NCI-H2196 treated with DMSO at 0.1 percent for 48 hours (cell line): Measurements from ENCODE around the gene PPP4R4.
A peak's percentile ranks its signal among the peaks of the same experiment; 100 is the strongest.

Source experiments
- DNase-seq: peaks from one replicate; lab custom pipeline; 2025; ENCODE audit not compliant: unreplicated experiment; lab: John Stamatoyannopoulos, UW

PPP4R4 gene, protein sequence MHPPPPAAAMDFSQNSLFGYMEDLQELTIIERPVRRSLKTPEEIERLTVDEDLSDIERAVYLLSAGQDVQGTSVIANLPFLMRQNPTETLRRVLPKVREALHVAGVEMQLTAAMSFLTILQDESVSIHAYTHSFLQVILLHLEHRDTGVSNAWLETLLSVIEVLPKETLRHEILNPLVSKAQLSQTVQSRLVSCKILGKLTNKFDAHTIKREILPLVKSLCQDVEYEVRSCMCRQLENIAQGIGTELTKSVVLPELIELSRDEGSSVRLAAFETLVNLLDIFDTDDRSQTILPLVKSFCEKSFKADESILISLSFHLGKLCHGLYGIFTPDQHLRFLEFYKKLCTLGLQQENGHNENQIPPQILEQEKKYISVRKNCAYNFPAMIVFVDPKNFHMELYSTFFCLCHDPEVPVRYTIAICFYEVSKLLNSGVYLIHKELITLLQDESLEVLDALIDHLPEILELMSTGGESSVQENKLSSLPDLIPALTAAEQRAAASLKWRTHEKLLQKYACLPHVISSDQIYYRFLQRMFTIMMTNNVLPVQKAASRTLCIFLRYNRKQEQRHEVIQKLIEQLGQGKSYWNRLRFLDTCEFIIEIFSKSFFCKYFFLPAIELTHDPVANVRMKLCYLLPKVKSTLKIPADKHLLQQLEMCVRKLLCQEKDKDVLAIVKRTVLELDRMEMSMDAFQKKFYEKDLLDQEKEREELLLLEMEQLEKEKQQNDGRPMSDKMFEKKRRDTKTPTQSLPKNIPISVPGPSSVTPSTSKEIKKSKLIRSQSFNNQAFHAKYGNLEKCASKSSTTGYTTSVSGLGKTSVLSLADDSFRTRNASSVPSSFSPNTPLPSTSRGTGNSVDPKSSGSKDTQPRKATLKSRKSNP

DNA sequence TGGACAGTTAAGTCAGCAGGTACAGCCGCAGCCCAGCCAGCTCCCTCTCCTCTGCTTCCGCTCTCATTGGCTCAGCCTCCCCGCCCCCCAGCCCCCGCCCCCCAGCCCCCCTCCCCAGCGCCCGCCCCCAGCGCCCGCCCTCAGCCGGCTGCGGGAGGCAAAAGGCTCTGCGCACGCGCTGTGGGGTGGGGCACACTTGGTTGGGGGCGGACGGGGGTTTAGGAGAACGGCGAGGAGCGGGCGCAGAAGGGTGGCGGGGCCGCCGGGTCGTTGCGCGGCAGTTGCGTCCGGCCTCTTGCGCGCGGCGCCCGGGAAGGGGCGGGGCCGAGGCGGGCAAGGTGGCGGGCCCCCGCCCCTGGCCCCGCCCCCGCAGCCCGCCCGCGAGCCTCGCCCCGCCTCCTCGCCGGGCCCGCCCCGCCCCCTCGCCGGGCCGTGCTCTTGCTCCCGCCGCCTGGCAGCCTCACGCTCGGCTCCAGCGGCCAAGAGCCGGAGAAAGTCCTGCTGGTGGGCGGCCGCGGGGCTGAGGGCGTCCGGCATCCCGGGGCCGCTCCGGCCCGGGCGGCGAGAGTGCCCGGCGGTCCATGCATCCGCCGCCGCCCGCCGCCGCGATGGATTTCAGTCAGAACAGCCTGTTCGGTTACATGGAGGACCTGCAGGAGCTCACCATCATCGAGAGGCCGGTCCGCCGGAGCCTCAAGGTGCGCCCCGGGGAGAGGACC is at the start of gene PPP4R4:
Gene PPP4R4 (plus strand): TSS at position 438 of the 719 bp plus-strand sequence. CDS start 144 bp downstream, at position 582.
- peak; percentile 67 for DNase-seq

DNA sequence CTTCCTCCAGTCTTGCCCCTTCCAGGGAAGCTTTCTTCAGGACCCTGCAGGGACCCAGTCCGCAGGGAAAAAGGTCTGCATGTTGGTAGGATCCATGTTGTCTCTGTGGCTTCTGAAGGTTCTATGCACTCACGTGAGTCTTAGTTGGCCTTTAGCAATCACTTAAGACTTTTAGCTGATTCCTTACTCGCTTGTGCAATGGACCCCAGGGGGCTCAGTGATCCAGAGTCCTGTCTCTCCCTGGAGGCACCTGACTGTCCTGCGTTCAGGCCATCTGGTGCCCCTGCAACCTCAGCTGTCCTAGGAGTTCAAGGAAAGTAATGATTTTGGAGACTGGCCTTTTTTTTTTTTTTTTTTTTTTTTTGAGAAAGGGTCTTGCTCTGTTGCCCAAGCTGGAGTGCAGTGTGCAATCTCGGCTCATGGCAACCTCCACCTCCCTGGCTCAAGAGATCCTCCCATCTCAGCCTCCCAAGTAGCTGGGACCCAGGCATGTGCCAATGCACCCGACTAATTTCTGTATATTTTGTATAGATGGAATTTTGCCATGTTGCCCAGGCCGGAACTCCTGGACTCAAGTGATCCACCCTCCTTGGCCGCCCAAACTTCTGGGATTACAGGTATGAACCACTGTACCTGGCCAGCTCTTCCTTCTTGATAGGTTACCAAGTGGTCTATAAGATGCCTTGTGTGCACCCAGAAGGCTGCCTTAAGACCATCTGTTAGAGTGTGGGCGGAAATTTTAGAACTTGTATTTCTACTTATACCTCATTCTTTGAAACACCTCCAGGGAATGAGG is 49.3 kb upstream of the PPP4R4 start:
- no peak for DNase-seq

DNA sequence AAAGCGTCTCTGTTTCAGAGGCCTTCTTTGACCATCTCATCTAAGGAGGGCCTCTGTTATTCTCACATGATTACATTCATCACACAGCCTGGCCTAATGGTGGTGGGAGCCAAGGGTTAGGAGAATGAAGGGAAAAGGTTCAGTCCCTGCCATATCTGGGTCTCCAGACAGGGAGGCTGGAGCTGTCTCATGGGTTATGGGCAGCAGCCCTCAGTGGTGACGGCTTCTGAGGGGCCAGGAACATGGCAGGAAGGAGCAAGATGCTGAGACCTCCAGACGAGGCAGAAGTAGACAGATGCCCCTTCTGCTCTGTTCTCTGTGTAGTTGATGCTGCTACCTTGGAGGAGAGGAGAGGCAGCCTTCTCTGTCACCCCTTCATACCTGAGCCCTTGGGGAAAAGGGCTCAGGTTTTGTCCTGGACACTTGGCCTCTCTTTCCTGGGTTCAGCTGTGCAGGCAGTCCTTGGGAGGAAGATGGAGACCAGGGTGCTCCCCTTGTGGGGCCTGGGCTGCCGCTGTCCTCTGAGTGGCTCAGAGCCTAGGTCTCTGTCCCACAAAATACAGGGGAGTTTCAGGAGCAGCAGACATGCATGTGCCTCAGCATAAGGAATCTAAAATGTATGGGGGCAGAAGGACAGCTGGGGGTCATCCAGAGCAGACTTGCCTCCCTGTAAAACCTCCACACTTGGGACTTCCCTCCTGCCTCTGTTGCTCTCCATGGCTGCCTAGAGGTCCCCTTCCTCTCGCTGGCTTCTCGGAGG is 48.3 kb upstream of the PPP4R4 start:
- DNase-seq, result no peak

DNA sequence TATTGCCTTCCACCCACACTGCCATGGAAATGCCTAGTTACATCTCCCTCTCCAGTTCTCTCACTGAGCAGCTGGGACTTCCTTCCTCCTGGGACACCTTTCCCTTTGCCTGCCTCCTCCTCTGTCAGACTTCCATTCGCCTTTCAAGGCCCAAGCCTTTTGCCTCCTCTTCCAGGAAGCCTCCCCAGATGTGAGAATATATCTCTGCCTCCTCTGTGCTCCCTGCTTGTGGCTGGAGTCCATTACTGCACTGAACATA is 47.8 kb upstream of the PPP4R4 start:
- DNase-seq, result no peak

DNA sequence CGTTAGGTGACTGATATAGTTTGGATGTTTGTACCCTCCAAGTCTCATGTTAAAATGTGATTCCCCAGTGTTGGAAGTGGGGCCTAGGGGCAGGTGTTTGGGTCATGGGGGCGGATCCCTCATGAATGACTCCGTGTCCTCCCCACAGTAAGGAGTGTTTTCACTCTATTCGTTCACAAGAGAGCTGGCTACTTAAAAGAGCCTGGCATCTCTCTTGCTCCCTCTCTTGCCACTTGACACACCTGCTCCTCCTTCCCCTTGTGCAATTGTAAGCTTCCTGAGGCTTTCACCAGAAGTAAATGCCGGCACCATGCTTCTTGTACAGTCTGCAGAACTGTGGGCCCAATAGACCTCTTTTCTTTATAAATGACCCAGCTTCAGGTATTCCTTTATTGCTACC is 47.3 kb upstream of the PPP4R4 start:
- DNase-seq, result no peak

DNA sequence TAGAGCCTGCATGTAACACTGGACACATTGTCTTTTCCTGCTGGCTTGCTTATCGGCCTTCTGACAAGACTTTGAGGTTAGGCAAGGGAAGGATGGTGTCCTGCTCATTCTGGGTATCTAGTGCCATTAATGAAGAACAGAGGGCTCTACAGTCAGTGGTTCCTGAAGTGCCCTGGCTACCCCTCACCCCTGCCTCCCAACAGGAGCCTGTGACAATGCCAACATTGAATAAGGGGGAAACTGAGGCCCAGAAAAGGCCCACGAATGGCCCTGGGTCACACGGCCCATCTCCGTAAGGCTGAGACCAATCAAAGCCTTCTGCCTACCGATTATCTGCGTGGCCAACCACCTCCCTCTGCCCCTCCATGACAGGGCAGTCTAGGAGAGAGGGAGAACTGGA is 46.8 kb upstream of the PPP4R4 start:
- DNase-seq, result no peak

DNA sequence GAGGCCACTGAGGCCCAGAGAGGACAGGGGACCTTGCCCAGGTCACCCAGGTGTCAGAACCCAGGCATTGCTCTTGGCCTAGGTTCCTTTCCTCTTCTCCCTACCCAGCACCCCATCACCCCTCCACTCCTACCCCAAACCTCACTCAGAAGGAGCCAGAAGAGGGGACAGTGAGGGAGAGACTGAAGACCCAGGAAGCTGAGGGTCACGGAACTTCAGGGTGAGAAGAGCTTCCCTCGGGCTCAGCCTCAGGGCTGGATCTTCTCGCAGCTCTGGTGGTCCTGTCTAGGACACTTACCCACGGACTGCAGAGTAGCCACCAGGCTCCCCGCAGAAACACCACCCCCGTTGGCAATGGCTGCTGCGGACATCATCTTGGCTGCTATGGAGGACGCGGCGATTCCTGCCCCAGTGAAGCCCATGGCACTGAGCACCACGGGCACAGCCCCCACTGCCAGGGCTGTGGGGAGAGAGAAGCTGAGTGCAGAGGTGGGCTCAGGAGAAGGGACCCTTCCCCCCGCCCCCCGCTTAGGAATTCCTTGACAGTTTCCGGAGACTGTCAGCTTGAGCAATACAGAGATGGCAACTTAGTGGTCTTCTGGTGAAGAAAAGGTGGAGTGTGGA is 45.8 kb upstream of the PPP4R4 start:
- DNase-seq, result no peak

DNA sequence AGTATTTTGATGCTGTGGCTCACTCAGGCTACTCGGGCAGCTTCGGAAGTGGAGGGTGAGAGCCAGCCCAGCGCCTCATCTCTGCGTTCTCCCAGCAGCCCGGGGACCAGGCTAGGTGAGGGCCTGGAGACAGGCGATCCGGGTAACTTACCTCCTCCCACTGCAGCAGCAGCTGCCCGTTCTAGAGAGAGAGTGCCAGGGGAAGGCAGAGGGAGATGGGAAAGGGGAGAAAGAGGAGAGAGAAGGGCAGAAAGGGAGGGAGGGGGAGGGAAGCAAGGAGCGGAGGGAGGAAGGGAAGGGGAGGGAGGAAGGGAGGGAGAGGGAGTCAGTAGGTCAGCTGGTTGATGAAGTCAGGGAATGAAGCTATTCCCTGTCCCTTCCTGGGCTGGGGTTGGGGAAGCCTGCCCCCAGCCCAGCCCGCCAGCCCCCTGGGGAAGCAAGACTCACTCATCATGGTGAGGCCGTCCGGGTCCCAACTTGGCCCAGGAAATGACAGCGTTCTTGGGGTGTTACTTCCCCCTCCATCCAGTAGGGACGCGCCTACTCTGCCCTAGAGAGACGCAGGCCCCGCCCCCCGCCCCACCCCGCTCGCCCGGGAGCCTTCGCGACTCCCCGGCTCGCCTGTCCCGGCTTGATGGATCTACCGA is 44.9 kb upstream of the PPP4R4 start, which contains the start of gene IFI27L2:
Gene IFI27L2 (minus strand): TSS at position 494 of the 647 bp plus-strand sequence. CDS start 40 bp downstream, at position 454.
- no peak for DNase-seq

DNA sequence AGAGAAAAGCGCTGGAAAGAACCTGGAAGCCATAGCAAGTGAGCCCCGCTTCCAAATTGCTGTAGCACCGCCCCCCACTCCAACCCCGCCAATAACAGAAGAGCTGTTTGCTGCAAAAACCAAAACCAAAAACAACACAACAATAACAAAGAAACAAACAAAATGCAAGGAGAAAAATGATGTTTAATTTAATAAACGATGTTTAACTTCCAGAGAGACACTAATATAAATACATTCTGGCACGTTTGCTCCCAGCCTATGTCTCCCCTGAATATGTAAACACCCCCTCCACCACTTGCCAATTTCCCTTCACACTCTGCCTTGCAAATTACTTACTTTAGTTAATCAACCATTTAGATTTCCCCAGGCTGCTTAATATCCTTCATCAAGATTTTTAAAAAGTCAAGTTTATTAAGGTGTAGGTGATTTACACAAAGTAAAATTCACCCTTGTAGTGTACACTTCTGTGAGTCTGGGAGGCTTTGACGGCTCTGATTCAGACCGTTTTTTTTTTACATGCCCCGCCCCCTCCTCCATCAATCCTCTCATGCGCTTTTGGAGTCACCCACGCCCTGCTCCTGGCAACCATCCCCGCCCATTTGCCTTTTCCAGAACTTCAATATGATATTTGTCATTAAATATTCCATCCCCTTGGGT is 44.2 kb upstream of the PPP4R4 start:
- DNase-seq, result no peak

DNA sequence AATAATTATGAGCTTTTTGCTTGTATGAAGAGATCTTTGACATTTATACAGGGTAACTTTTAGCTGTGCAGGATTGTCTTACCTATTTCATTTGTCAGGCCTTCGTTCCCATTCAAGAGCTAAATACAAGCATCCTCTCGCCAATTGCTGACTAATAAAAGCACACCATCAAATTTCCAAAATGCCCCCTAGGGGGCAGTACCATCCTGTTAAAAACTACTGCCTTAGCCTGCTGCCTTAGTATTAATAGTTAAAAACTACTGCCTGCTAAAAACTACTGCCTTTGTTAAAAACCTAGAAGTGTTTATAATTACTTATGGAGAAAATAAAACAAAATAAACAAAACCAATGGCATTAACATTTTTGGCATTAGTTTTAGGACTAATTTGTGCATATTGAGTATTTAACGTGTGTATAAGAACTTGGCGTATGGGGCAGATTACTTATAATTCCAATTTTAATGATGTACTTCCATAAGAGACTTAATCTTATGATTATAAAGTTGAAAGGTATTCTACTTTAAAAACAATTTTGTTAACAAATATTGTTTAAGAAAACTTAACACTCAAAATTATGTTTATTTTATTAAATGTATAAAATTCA is 41.7 kb upstream of the PPP4R4 start:
- DNase-seq, result peak; percentile 24

DNA sequence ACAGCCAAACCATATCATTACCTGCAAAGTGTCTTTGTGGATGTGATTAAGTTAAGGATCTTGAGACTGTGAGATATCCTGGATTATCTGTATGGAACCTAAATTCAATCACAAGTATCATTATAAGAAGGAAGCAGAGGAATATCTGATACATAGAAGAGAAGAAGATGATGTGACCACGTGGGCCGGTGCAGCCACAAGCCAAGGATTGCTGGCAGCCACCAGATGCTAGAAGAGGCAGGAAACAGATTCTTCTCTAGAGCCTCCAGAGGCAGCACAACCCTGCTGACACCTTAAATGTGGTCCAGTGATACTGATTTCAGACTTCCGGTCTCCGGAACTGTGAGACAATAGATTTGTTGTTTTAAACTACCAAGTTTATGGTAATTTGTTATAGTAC is 38.6 kb upstream of the PPP4R4 start:
- no peak for DNase-seq

DNA sequence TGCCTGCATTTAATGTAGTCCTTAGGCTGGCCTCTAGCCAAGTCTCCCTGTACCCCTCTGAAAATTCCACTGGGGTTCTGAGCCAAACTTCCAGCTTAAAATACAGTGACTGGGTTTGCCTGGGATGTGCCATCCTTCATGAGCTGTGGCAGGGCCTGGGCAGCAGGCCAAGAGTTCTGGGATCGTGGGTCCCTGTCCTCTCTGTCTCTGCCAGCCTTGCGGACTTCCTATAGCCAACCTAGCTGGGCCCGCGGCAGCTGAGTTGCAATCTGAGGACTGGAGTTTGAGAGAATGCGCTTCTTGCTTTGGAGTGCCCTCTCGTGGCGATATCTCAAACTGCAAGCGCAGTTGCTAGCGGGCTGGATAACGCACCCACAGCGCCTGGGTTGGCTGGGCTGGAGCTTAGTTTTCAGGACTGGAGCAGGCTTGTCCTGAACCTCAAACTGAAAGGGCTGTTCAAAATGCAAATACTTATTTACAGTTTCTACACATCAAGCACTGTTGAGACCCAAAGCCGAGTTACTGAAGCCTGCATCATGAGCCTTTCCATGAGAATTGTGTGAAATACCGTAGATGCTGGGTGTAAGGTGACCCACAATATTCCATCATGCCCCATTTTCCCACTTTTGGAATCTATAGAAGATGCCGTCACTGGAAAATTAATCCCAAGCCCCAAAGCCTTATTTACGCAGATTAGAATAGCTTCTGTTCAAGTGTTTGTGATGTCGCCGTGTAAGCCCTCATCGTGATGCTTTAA is 37.4 kb upstream of the PPP4R4 start:
- peak; percentile 41 for DNase-seq

DNA sequence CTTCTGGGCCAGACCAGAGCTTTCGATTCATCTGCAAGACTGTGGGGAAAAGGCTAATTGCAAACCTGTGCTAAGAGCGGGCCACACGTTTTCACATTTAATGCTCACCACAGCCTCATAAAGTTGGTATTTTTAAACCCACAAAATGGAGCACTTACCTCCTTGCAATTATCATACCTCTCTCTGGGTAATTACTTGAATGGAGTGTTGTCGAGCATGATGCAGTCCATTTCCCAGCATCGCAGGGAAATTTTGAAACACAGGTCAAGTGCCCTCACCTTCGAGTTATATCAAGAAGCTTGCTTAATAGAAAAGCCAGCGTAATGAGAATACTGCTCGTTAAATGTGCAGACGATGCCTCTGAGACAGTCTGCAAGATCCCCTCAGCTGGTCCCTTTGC is 35.9 kb upstream of the PPP4R4 start:
- no peak for DNase-seq

DNA sequence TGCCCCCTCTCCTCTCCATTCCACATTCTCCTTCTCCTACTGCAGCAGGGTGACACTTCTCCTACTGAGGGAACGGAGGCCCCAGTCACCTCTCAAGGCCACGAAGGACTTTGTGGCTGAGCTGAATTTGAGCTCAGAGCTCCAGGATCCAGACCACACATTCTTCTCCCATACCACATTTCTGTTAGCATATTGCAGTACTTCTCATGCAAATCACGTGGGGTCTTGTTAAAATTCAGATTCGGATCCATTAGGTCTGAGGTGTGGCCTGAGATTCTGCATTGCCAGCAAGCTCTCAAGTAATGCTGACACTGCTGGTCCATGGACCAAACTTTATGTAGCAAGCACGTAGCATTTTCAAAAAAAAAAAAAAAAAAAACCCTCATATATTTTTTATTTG is 35.1 kb upstream of the PPP4R4 start:
- no peak for DNase-seq

DNA sequence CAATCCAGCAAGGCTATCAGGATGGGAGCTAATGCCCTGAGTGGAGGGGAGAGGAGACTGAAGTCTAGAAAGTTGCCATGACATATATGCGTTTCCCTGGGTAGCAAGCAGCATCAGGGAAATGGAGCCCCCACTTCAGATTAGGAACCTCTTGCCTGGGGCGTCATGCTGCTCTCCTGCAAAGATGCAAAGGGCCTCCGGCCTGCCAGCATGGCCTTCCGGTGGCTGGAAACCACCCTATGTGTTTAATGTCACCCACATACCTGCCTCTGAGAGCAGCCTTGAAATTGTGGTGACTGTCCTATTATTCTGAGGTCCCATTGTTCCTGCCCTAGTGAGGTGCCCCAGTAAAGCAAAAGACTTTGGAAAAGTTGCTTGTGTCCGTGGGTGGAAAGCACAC is 34.7 kb upstream of the PPP4R4 start:
- no peak for DNase-seq

DNA sequence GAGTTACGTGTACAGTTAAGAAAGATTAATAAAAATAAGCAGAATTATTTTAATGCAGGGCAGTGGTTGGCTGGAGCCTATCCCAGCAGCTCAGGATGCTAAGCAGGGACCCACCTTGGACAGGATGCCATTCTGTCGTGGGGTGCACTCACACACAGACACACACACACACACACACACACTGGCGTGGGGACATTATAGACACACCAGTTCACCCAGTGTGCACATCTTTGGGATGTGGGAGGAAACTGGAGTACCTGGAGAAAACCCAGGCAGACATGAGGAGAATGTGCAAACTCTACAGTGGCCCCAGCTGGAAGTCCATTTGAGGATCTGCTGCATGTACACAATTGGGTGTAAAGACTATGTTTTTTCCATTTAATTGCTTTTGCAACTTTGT is 31.9 kb upstream of the PPP4R4 start:
- DNase-seq, result no peak

DNA sequence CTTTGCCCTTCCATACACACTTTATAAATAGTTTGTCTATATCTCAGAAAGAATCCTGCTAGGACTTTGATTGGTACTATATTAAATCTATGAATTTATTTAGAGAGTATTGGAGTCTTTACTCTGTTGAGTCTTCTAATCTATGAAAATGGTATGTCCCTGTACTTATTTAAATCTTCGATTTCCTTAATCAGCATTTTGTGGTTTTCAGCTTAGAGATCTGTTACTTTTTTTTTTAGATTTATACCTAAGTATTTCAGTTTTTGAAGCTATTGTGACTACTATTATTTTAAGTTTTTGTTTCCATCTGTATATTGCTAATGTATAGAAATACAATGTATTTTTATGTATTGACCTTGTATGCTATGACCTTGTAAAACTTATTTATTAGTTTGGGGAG is 31.3 kb upstream of the PPP4R4 start:
- DNase-seq, result no peak

DNA sequence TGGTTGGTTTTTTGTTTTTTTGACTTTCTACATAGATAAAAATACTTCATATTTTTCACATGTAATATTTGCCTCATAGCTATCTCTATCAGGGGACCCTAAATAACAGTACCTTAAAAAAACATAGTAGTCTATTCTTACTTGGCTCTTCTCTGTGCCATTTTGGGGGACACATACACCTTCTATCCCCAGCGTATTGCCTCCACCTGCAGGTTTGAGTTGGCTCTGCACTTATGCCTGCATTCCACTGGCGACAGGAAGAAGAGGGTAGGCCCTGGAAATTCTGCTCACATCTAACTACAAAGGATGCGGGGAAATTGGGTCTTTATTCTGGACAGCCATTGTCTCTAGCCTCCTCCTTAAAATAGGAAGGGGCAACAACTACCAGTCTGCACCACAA is 30.9 kb upstream of the PPP4R4 start:
- DNase-seq, result no peak
